SK-MEL-5 (cell line): ENCODE results near the gene DOCK11. TPM values are rescaled to one million over a fixed set of nuclear protein-coding genes. Genes with fewer than 3 reads are reported as not detected.
"Not testable (repeated sequence)": the region's sequence is repeated elsewhere in the genome, so short reads cannot be mapped to it uniquely, and the experiment has no call there.

Source experiments
- DNase-seq: peaks from one replicate; pipeline ENCODE4 v3.0.0-alpha.2; 2016; ENCODE audit warnings: low read depth, low spot score
- in situ Hi-C: cut with HindIII; loops from 2 replicates; pipeline ENCODE4 v1.10.0; 2016; ENCODE audit warnings: low sequenced_read_pairs, high pct_unique_total_duplicates, low pct_unique_long_range_greater_than_20kb
- small RNA-seq, 2 experiments: library from RNA; depleted of rRNA; stranded (forward); fragments of <200 nt; gene quantifications; one replicate each; pipeline ENCODE3, GENCODE V24; 2014
- total RNA-seq: library from RNA; depleted of rRNA; stranded (reverse); fragments of >200 nt; shearing (Covaris generic); gene quantifications from 2 replicates; pipeline ENCODE4 v1.2.3, GENCODE V29; 2014; rRNA removed

The DOCK11 gene
- total RNA-seq, 1 experiment from 2014 or later = 5.9 TPM

GRCh38 chrX:118730500-118731247 lies 235.1 kb downstream of the DOCK11 start:
- in situ Hi-C loops = no loop called here

GRCh38 chrX:118732551-118732950 lies 236.9 kb downstream of the DOCK11 start:
- in situ Hi-C loops = not testable (repeated sequence)

More at GRCh38 chrX:118730500-118731247, 235.1 kb downstream of the DOCK11 start:
- DNase-seq = no peak

GRCh38 chrX:118734909-118735308 lies 239.3 kb downstream of the DOCK11 start:
- in situ Hi-C loops = no loop called here

More at GRCh38 chrX:118732551-118732950, 236.9 kb downstream of the DOCK11 start:
- DNase-seq = not testable (repeated sequence)

More at GRCh38 chrX:118734909-118735308, 239.3 kb downstream of the DOCK11 start:
- DNase-seq = no peak

Small RNA genes lying within 50 kb of the gene (small RNA-seq; reads per million reads assigned to genes)
- gene RF00019 = 0 reads per million in 2 experiments

Other genes with a start within 250 kb of the DOCK11 start
- gene WDR44, start 149.7 kb upstream of the DOCK11 start, total RNA-seq = 8.3 and 8.5 TPM in 2 replicates
- gene IL13RA1, start 231.8 kb downstream of the DOCK11 start, total RNA-seq = 67.0 and 67.5 TPM in 2 replicates